Endometrial microvascular endothelial cells (primary cell): ENCODE measurements around the gene BCO2. TPM values are rescaled to one million over a fixed set of nuclear protein-coding genes. Genes with fewer than 3 reads are reported as not detected.
"Not testable (repeated sequence)": the region's sequence is repeated elsewhere in the genome, so short reads cannot be mapped to it uniquely, and the experiment has no call there.

Experiments used
- in situ Hi-C: cut with HindIII; loops from 2 replicates; pipeline ENCODE4 v1.10.0; 2017; ENCODE audit warnings: low sequenced_read_pairs, low pct_unique_long_range_greater_than_20kb; ENCODE audit errors: inconsistent ontology term
- total RNA-seq: library from RNA; depleted of rRNA; stranded (reverse); fragments of >200 nt; gene quantifications from one replicate; pipeline ENCODE4 v1.2.3, GENCODE V29; 2015; ENCODE audit errors: inconsistent ontology term

The BCO2 gene
- total RNA-seq, 1 donor from 2014 or later: not detected

GRCh38 chr11:112163875-112164685 lies 11.2 kb upstream of the BCO2 start, which contains the start of gene IL18:
Gene IL18 (minus strand): TSS chr11:112164094. CDS start chr11:112155053, 9,041 bp downstream.
- in situ Hi-C loops: no loop called here

- in situ Hi-C loops: no loop called here
Observed at GRCh38 chr11:112165049-112165448, 10.3 kb upstream of the BCO2 start.

- in situ Hi-C loops: no loop called here
Observed at GRCh38 chr11:112166562-112166961, 8.8 kb upstream of the BCO2 start.

- in situ Hi-C loops: no loop called here
Observed at GRCh38 chr11:112167145-112167544, 8.2 kb upstream of the BCO2 start, which contains the start of gene TEX12. Gene TEX12 (plus strand): TSS chr11:112167372. CDS start chr11:112169269, 1,897 bp downstream.

GRCh38 chr11:112172362-112172994 lies 2.8 kb upstream of the BCO2 start:
- in situ Hi-C loops: no loop called here

- in situ Hi-C loops: no loop called here
Observed at GRCh38 chr11:112173152-112173551, 2.2 kb upstream of the BCO2 start.

GRCh38 chr11:112175599-112175952 lies 264 bp downstream of the BCO2 start:
- in situ Hi-C loops: no loop called here

GRCh38 chr11:112176077-112176476 lies 765 bp downstream of the BCO2 start:
- in situ Hi-C loops: no loop called here

GRCh38 chr11:112177589-112177988 lies 2.3 kb downstream of the BCO2 start:
- in situ Hi-C loops: no loop called here

- in situ Hi-C loops: no loop called here
Observed at GRCh38 chr11:112178428-112178827, 3.1 kb downstream of the BCO2 start.

- in situ Hi-C loops: no loop called here
Observed at GRCh38 chr11:112178936-112179335, 3.6 kb downstream of the BCO2 start.

- in situ Hi-C loops: no loop called here
Observed at GRCh38 chr11:112179601-112180000, 4.3 kb downstream of the BCO2 start.

GRCh38 chr11:112182867-112183266 lies 7.6 kb downstream of the BCO2 start:
- in situ Hi-C loops: no loop called here

- in situ Hi-C loops: no loop called here
Observed at GRCh38 chr11:112185883-112186282, 10.6 kb downstream of the BCO2 start.

GRCh38 chr11:112186304-112186703 lies 11.0 kb downstream of the BCO2 start:
- in situ Hi-C loops: no loop called here

GRCh38 chr11:112195113-112195512 lies 19.8 kb downstream of the BCO2 start:
- in situ Hi-C loops: not testable (repeated sequence)

GRCh38 chr11:112195951-112196351 lies 20.6 kb downstream of the BCO2 start:
- in situ Hi-C loops: no loop called here

GRCh38 chr11:112196519-112197087 lies 21.3 kb downstream of the BCO2 start:
- in situ Hi-C loops: no loop called here

GRCh38 chr11:112199101-112199500 lies 23.8 kb downstream of the BCO2 start:
- in situ Hi-C loops: not testable (repeated sequence)

GRCh38 chr11:112200252-112200651 lies 24.9 kb downstream of the BCO2 start:
- in situ Hi-C loops: no loop called here
